GM10847 (cell line): Measurements from ENCODE around the gene PTPMT1.

Experiments used
- POLR2A ChIP-seq: IDR thresholded peaks from 2 replicates; pipeline ENCODE4 v1.6.1; 2011; ENCODE audit not compliant: insufficient read length; ENCODE audit errors: extremely low read depth

Gene PTPMT1

DNA sequence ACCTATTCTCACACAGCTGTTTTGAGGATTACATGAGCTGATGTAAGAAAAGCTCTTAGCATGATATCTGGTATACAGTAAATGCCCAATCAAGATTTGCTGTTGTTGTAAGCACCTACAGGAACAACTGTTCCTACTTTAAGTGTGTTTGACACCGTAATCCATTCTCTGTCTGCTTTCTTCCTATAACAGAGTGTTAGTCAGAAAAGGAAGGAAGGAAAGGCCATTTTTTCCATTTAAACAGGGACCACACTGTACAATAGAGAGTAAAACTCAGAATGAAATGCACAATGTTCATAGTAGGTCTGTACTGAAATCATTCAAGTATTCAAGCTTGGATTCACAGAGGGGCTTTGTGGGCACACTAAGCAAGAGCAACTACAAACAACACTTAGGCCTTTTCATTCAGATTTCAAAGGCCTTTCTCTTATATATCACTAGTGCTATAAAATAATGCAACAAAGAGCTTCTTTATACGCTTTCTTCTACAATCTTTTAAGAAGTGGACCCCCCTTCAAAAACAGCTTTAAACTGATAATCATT is 55.5 kb downstream of the PTPMT1 start:
- TF ChIP-seq POLR2A: no peak
